ENCODE measurements around the gene WBP2NL.

WBP2NL gene

GRCh38 chr22:41970601-41971000 is 28.0 kb upstream of the WBP2NL start:
- DNase-seq (ENCODE audit: low spot score): no peak
- POLR2A ChIA-PET (ENCODE audit: low non-redundant PET): no interaction called here
- TF ChIP-seq CTCF (conservative IDR thresholded peaks at IDR 0.05; ENCODE audit: low read depth): no peak
- H3K27ac ChIP-seq: no peak overlapping the region
- CTCF ChIA-PET: no interaction called here

GRCh38 chr22:41971431-41971830 is 27.2 kb upstream of the WBP2NL start:
- POLR2A ChIA-PET (ENCODE audit: low non-redundant PET): no interaction called here
- no peak overlapping the region for H3K27ac ChIP-seq
- DNase-seq (ENCODE audit: low spot score): no peak
- CTCF ChIA-PET: no interaction called here
- TF ChIP-seq CTCF (conservative IDR thresholded peaks at IDR 0.05; ENCODE audit: low read depth): no peak

GRCh38 chr22:41974691-41975290 is 23.8 kb upstream of the WBP2NL start:
- ChIA-PET CTCF (no interaction called here), POLR2A (ENCODE audit: low non-redundant PET) (no interaction called here)
- H3K27ac ChIP-seq: no peak overlapping the region
- no peak for DNase-seq (ENCODE audit: low spot score)
- no peak for TF ChIP-seq CTCF (conservative IDR thresholded peaks at IDR 0.05; ENCODE audit: low read depth)

GRCh38 chr22:41975299-41976069 is 23.1 kb upstream of the WBP2NL start:
- CTCF ChIA-PET: no interaction called here
- DNase-seq (ENCODE audit: low spot score): no peak
- H3K27ac ChIP-seq: no peak overlapping the region
- no peak for TF ChIP-seq CTCF (conservative IDR thresholded peaks at IDR 0.05; ENCODE audit: low read depth)
- POLR2A ChIA-PET (ENCODE audit: low non-redundant PET): no interaction called here

GRCh38 chr22:41976070-41976901 is 22.3 kb upstream of the WBP2NL start:
- peak; percentile 15 for DNase-seq (ENCODE audit: low spot score)
- TF ChIP-seq CTCF (conservative IDR thresholded peaks at IDR 0.05; ENCODE audit: low read depth): no peak
- CTCF ChIA-PET: no interaction called here
- no peak overlapping the region for H3K27ac ChIP-seq
- POLR2A ChIA-PET (ENCODE audit: low non-redundant PET): no interaction called here

- ChIA-PET POLR2A (ENCODE audit: low non-redundant PET) (no interaction called here), CTCF (interaction anchor here (0.6 kb wide), 1 partner anchor 29 kb away, joined by 3 read pairs; no protein-coding TSS in a partner anchor)
- H3K27ac ChIP-seq: no peak overlapping the region
- TF ChIP-seq CTCF (conservative IDR thresholded peaks at IDR 0.05; ENCODE audit: low read depth): no peak
- no peak for DNase-seq (ENCODE audit: low spot score)
Observed at GRCh38 chr22:41976961-41977566, 21.5 kb upstream of the WBP2NL start.

Measured in RWPE1 (cell line).